ENCODE measurements around the gene BCAT1. TPM values are rescaled to one million over a fixed set of nuclear protein-coding genes. Genes with fewer than 3 reads are reported as not detected.

Gene BCAT1
- total RNA-seq, 2 donors from 2014 or later = 3.4 to 13.1 TPM

GRCh38 chr12:24848941-24849477 is 99.9 kb downstream of the BCAT1 start:
- no peak overlapping the region for H3K27ac ChIP-seq
- H3K4me1 ChIP-seq = no peaks in the 10 kb centered on the region
- no peak overlapping the region for H3K4me3 ChIP-seq
- H3K36me3 ChIP-seq = no peaks in the 10 kb centered on the region
- H3K27me3 ChIP-seq = no peaks in the 10 kb centered on the region
- no peak for TF ChIP-seq CTCF (IDR thresholded peaks at IDR 0.05)
- no peak for DNase-seq (ENCODE audit: low spot score)
- no peaks in the 10 kb centered on the region for H3K9me3 ChIP-seq

GRCh38 chr12:24846689-24847088 is 102.2 kb downstream of the BCAT1 start:
- no peak for TF ChIP-seq CTCF (IDR thresholded peaks at IDR 0.05)
- no peak for DNase-seq (ENCODE audit: low spot score)
- Histone ChIP-seq H3K36me3 (no peaks in the 10 kb centered on the region), H3K27ac (no peak overlapping the region), H3K27me3 (no peaks in the 10 kb centered on the region), H3K4me3 (no peak overlapping the region), H3K4me1 (no peaks in the 10 kb centered on the region), H3K9me3 (no peaks in the 10 kb centered on the region)

GRCh38 chr12:24845615-24846014 is 103.3 kb downstream of the BCAT1 start:
- Histone ChIP-seq H3K27me3 (no peaks in the 10 kb centered on the region), H3K9me3 (no peaks in the 10 kb centered on the region), H3K36me3 (no peaks in the 10 kb centered on the region), H3K27ac (no peak overlapping the region), H3K4me3 (no peak overlapping the region), H3K4me1 (no peaks in the 10 kb centered on the region)
- DNase-seq (ENCODE audit: low spot score) = no peak
- no peak for TF ChIP-seq CTCF (IDR thresholded peaks at IDR 0.05)

- TF ChIP-seq CTCF (IDR thresholded peaks at IDR 0.05) = no peak
- no peaks in the 10 kb centered on the region for H3K36me3 ChIP-seq
These were observed 108.7 kb downstream of the BCAT1 start for GRCh38 chr12:24840046-24840800.

GRCh38 chr12:24839268-24839791 is 109.6 kb downstream of the BCAT1 start:
- no peak for DNase-seq (ENCODE audit: low spot score)
- H3K27me3 ChIP-seq = no peaks in the 10 kb centered on the region
- no peaks in the 10 kb centered on the region for H3K36me3 ChIP-seq
- H3K27ac ChIP-seq = no peak overlapping the region
- TF ChIP-seq CTCF (IDR thresholded peaks at IDR 0.05) = no peak
- no peaks in the 10 kb centered on the region for H3K4me1 ChIP-seq
- no peak overlapping the region for H3K4me3 ChIP-seq
- no peaks in the 10 kb centered on the region for H3K9me3 ChIP-seq

More at GRCh38 chr12:24840046-24840800, 108.7 kb downstream of the BCAT1 start:
- H3K27ac ChIP-seq = no peak overlapping the region
- no peak for DNase-seq (ENCODE audit: low spot score)
- H3K27me3 ChIP-seq = no peaks in the 10 kb centered on the region
- H3K4me3 ChIP-seq = no peak overlapping the region
- no peaks in the 10 kb centered on the region for H3K9me3 ChIP-seq
- no peaks in the 10 kb centered on the region for H3K4me1 ChIP-seq

Measured in right atrium auricular region (tissue), 2 donors.